Stimulated activated CD4-positive, alpha-beta T cell treated with anti-CD3 and anti-CD28 coated beads, Interleukin-4, amount 100 ng/mL, for 4 hours (primary cell): ENCODE measurements around the gene YWHAE.
"Not testable (repeated sequence)": the region's sequence is repeated elsewhere in the genome, so short reads cannot be mapped to it uniquely, and the experiment has no call there.

ENCODE experiments used
- DNase-seq, 2 experiments: peaks; one replicate each; pipeline ENCODE4 v3.0.0-alpha.2; 2020

YWHAE gene

GRCh38 chr17:1399679-1400512, at the start of gene YWHAE:
TSS of gene YWHAE (minus strand) at chr17:1400222. CDS start at chr17:1400110, 112 bp downstream.
- DNase-seq, result peak; percentile 96 to 97

- no peak for DNase-seq
Observed at GRCh38 chr17:1449412-1449967, 49.5 kb upstream of the YWHAE start.

- DNase-seq, result no peak
Observed at GRCh38 chr17:1447052-1447451, 47.0 kb upstream of the YWHAE start.

GRCh38 chr17:1446201-1446600, 46.2 kb upstream of the YWHAE start:
- no peak for DNase-seq

- not testable (repeated sequence) for DNase-seq
Observed at GRCh38 chr17:1445695-1446094, 45.7 kb upstream of the YWHAE start.

GRCh38 chr17:1442721-1443120, 42.7 kb upstream of the YWHAE start:
- DNase-seq, result not testable (repeated sequence)

GRCh38 chr17:1442187-1442586, 42.2 kb upstream of the YWHAE start:
- no peak for DNase-seq

- DNase-seq, result no peak
Observed at GRCh38 chr17:1440921-1441320, 40.9 kb upstream of the YWHAE start.

- no peak for DNase-seq
Observed at GRCh38 chr17:1438593-1439083, 38.6 kb upstream of the YWHAE start.

- no peak for DNase-seq
Observed at GRCh38 chr17:1435326-1435725, 35.3 kb upstream of the YWHAE start.

- DNase-seq, result no peak
Observed at GRCh38 chr17:1434150-1434549, 34.1 kb upstream of the YWHAE start.

GRCh38 chr17:1431631-1432104, 31.6 kb upstream of the YWHAE start:
- DNase-seq, result no peak

GRCh38 chr17:1423456-1424135, 23.6 kb upstream of the YWHAE start:
- DNase-seq, result no peak

- peak in 1 of 2 experiments; percentile 21 for DNase-seq
Observed at GRCh38 chr17:1422885-1423284, 22.9 kb upstream of the YWHAE start.

- DNase-seq, result no peak
Observed at GRCh38 chr17:1421470-1421869, 21.4 kb upstream of the YWHAE start.

- no peak for DNase-seq
Observed at GRCh38 chr17:1420981-1421380, 21.0 kb upstream of the YWHAE start.

GRCh38 chr17:1420163-1420562, 20.1 kb upstream of the YWHAE start:
- no peak for DNase-seq

GRCh38 chr17:1418476-1418875, 18.5 kb upstream of the YWHAE start:
- DNase-seq, result not testable (repeated sequence)

- no peak for DNase-seq
Observed at GRCh38 chr17:1416414-1416813, 16.4 kb upstream of the YWHAE start.

- no peak for DNase-seq
Observed at GRCh38 chr17:1414634-1415033, 14.6 kb upstream of the YWHAE start.

GRCh38 chr17:1414001-1414574, 14.1 kb upstream of the YWHAE start:
- DNase-seq, result no peak

GRCh38 chr17:1413281-1413791, 13.3 kb upstream of the YWHAE start:
- DNase-seq, result no peak
